GM12891 (cell line): ENCODE data around the gene GFM2.

Source experiments
- POLR2A ChIP-seq: IDR thresholded peaks from 2 replicates; pipeline ENCODE4 v1.6.1; 2011; ENCODE audit warnings: low read depth, low read length, control low read depth
- POLR2AphosphoS5 ChIP-seq: IDR thresholded peaks from 2 replicates; pipeline ENCODE4 v1.6.1; 2011; ENCODE audit warnings: low read depth, low read length, control low read depth
- TAF1 ChIP-seq: IDR thresholded peaks from 2 replicates; pipeline ENCODE4 v1.6.1; 2011; ENCODE audit warnings: low read depth, low read length, control low read depth

- TF ChIP-seq POLR2A (peak; percentile 81), TAF1 (peak; percentile 81), POLR2AphosphoS5 (peak; percentile 92)
These were observed at the start of gene GFM2, which contains the start of gene NSA2 for GRCh38 chr5:74766849-74767578.
